Prostate gland (tissue), 2 donors: ENCODE measurements around the gene RHOBTB1.

ENCODE experiments used
- CTCF ChIP-seq, 4 experiments: fragments of 200-600 bp in 2 of 4; fragments of 450-650 bp in 2 of 4; sonication (generic) in 2 of 4; IDR thresholded peaks; 1 replicate in 3 of 4; 2 replicates in 1 of 4; pipeline ENCODE4 v1.5.1; 2016 to 2019; ENCODE audit warnings: antibody characterized with exemption in 4 of 4, mild to moderate bottlenecking in 2 of 4, moderate library complexity in 2 of 4
- POLR2A ChIP-seq: fragments of 450-650 bp; IDR thresholded peaks from one replicate; pipeline ENCODE4 v1.6.1; 2016; ENCODE audit warnings: antibody characterized with exemption, mild to moderate bottlenecking

GRCh38 chr10:60952067-60952845 is 8.3 kb upstream of the RHOBTB1 start:
- TF ChIP-seq CTCF (IDR thresholded peaks at IDR 0.05) (no peak), POLR2A (no peak)
